Measurements from ENCODE around the gene SBK2.

Gene SBK2

DNA sequence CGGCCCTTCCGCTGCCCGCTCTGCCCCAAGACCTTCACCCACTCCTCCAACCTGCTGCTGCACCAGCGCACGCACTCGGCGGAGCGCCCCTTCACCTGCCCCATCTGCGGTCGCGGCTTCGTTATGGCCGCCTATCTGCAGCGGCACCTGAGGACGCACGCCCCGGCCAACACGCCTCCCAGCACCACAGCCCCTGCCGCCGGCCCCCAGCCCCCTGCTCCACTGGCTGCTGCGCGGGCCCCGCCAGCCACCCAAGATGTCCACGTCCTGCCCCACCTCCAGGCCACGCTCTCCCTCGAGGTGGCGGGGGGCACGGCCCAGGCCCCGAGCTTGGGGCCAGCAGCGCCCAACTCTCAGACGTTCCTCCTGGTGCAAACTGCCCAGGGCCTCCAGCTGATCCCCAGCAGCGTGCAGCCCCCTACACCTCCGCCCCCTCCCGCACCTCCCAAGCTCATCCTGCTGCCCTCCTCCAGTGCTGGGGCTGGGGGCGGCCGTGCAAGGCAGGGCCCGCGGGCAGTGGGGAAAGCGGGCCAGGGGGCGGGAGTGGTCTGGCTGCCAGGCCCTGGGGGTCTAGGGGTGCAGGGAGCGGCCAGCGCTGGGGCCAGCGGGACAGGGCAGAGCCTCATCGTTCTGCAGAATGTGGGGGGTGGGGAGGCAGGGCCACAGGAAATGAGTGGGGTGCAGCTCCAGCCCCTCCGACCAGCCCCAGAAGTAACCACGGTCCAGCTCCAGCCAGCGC is 53.8 kb downstream of the SBK2 start:
- Histone ChIP-seq H3K9ac (ENCODE audit: low read length) (no peak overlapping the region), H3K36me3 (ENCODE audit: low read length) (no peaks in the 10 kb centered on the region), H3K9me2 (replicated peaks; ENCODE audit: insufficient read depth, low read length) (no peaks in the 10 kb centered on the region), H3K27me3 (ENCODE audit: low read length) (no peaks in the 10 kb centered on the region), H3K79me2 (ENCODE audit: insufficient read depth, low read length) (peaks cover 8% of the 10 kb centered on the region; the same call in 1 of the 2 replicates), H4K20me1 (ENCODE audit: low read depth, low read length) (no peaks in the 10 kb centered on the region), H3K9me3 (ENCODE audit: insufficient read depth, low read length) (no peaks in the 10 kb centered on the region), H3K4me2 (ENCODE audit: low read depth, low read length, poor library complexity, severe bottlenecking) (no peak overlapping the region), H3F3A (ENCODE audit: insufficient read depth) (0 out of 2 replicates have a peak, but pooled peaks cover 3% of the 10 kb centered on the region), H3K27ac (ENCODE audit: low read depth, low read length) (no peak overlapping the region), H2AFZ (ENCODE audit: low read depth, low read length, severe bottlenecking) (no peak overlapping the region), H3K4me3 (ENCODE audit: insufficient read depth, low read length, poor library complexity, severe bottlenecking) (no peak overlapping the region)
- TF ChIP-seq, protein P1, sequence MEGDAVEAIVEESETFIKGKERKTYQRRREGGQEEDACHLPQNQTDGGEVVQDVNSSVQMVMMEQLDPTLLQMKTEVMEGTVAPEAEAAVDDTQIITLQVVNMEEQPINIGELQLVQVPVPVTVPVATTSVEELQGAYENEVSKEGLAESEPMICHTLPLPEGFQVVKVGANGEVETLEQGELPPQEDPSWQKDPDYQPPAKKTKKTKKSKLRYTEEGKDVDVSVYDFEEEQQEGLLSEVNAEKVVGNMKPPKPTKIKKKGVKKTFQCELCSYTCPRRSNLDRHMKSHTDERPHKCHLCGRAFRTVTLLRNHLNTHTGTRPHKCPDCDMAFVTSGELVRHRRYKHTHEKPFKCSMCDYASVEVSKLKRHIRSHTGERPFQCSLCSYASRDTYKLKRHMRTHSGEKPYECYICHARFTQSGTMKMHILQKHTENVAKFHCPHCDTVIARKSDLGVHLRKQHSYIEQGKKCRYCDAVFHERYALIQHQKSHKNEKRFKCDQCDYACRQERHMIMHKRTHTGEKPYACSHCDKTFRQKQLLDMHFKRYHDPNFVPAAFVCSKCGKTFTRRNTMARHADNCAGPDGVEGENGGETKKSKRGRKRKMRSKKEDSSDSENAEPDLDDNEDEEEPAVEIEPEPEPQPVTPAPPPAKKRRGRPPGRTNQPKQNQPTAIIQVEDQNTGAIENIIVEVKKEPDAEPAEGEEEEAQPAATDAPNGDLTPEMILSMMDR (IDR thresholded peaks at IDR 0.05; ENCODE audit: insufficient read depth, low read length, poor library complexity, severe bottlenecking), result no peak
- TF ChIP-seq EZH2phosphoT487 (conservative IDR thresholded peaks at IDR 0.05; ENCODE audit: low read length), result no peak

GRCh38 chr19:55482156-55482961 is 54.6 kb downstream of the SBK2 start:
- H3K4me2 ChIP-seq (ENCODE audit: low read depth, low read length, poor library complexity, severe bottlenecking), result no peak overlapping the region
- no peaks in the 10 kb centered on the region for H3K9me2 ChIP-seq (replicated peaks; ENCODE audit: insufficient read depth, low read length)
- TF ChIP-seq, protein P1 (IDR thresholded peaks at IDR 0.05; ENCODE audit: insufficient read depth, low read length, poor library complexity, severe bottlenecking), result no peak
- TF ChIP-seq EZH2phosphoT487 (conservative IDR thresholded peaks at IDR 0.05; ENCODE audit: low read length), result no peak

GRCh38 chr19:55481794-55482155 is 55.2 kb downstream of the SBK2 start:
- H3K36me3 ChIP-seq (ENCODE audit: low read length), result no peaks in the 10 kb centered on the region
- no peak for TF ChIP-seq EZH2phosphoT487 (conservative IDR thresholded peaks at IDR 0.05; ENCODE audit: low read length)
- TF ChIP-seq, protein P1 (IDR thresholded peaks at IDR 0.05; ENCODE audit: insufficient read depth, low read length, poor library complexity, severe bottlenecking), result no peak
- peaks cover 14% of the 10 kb centered on the region; the same call in 1 of the 2 replicates for H3K79me2 ChIP-seq (ENCODE audit: insufficient read depth, low read length)
- H3F3A ChIP-seq (ENCODE audit: insufficient read depth), result no peaks in the 10 kb centered on the region
- no peaks in the 10 kb centered on the region for H3K9me2 ChIP-seq (replicated peaks; ENCODE audit: insufficient read depth, low read length)
- H2AFZ ChIP-seq (ENCODE audit: low read depth, low read length, severe bottlenecking), result no peak overlapping the region
- no peak overlapping the region for H3K4me3 ChIP-seq (ENCODE audit: insufficient read depth, low read length, poor library complexity, severe bottlenecking)
- H3K27ac ChIP-seq (ENCODE audit: low read depth, low read length), result no peak overlapping the region
- H3K9me3 ChIP-seq (ENCODE audit: insufficient read depth, low read length), result no peaks in the 10 kb centered on the region
- no peaks in the 10 kb centered on the region for H3K27me3 ChIP-seq (ENCODE audit: low read length)
- no peak overlapping the region for H3K9ac ChIP-seq (ENCODE audit: low read length)
- H3K4me2 ChIP-seq (ENCODE audit: low read depth, low read length, poor library complexity, severe bottlenecking), result no peak overlapping the region
- no peaks in the 10 kb centered on the region for H4K20me1 ChIP-seq (ENCODE audit: low read depth, low read length)

More at GRCh38 chr19:55482156-55482961, 54.6 kb downstream of the SBK2 start:
- Histone ChIP-seq H3K27me3 (ENCODE audit: low read length) (no peaks in the 10 kb centered on the region), H4K20me1 (ENCODE audit: low read depth, low read length) (no peaks in the 10 kb centered on the region), H3K4me3 (ENCODE audit: insufficient read depth, low read length, poor library complexity, severe bottlenecking) (no peak overlapping the region), H3K9ac (ENCODE audit: low read length) (no peak overlapping the region), H2AFZ (ENCODE audit: low read depth, low read length, severe bottlenecking) (no peak overlapping the region), H3K36me3 (ENCODE audit: low read length) (no peaks in the 10 kb centered on the region), H3K27ac (ENCODE audit: low read depth, low read length) (no peak overlapping the region), H3F3A (ENCODE audit: insufficient read depth) (0 out of 2 replicates have a peak, but pooled peaks cover 3% of the 10 kb centered on the region), H3K9me3 (ENCODE audit: insufficient read depth, low read length) (no peaks in the 10 kb centered on the region), H3K79me2 (ENCODE audit: insufficient read depth, low read length) (peaks cover 14% of the 10 kb centered on the region; the same call in 1 of the 2 replicates)
